IPS DF 6.9 (cell line): ENCODE results near the gene SMIM24.

ENCODE experiments used
- DNase-seq: peaks from one replicate; pipeline ENCODE4 v3.0.0-alpha.2; 2013; ENCODE audit warnings: low read depth, low spot score
- H3K27ac ChIP-seq: one replicate; pipeline ENCODE4 v1.5.1; 2013; ENCODE audit warnings: low read length, control low read depth
- H3K27me3 ChIP-seq: 2 replicates; pipeline ENCODE4 v1.6.1; 2013; ENCODE audit warnings: mild to moderate bottlenecking, low read length; ENCODE audit not compliant: control insufficient read depth, insufficient read depth
- H3K36me3 ChIP-seq: 2 replicates; pipeline ENCODE4 v1.6.1; 2013; ENCODE audit warnings: low read length; ENCODE audit not compliant: control insufficient read depth, insufficient read depth
- H3K4me1 ChIP-seq: 2 replicates; pipeline ENCODE4 v1.6.1; 2013; ENCODE audit warnings: low read length; ENCODE audit not compliant: control insufficient read depth, insufficient read depth
- H3K4me3 ChIP-seq: 2 replicates; pipeline ENCODE4 v1.5.1; 2013; ENCODE audit warnings: mild to moderate bottlenecking, low read length
- H3K9me3 ChIP-seq: 2 replicates; pipeline ENCODE4 v1.6.1; 2013; ENCODE audit warnings: low read length, inconsistent platforms; ENCODE audit not compliant: control insufficient read depth, insufficient read depth
- WGBS: extraction: QIAGEN DNeasy Blood & Tissue Kit; methylation state at CpG from one replicate; pipeline ENCODE4 v1.1.7; 2013; ENCODE audit warnings: mixed read lengths, missing lambda C conversion rate; ENCODE audit not compliant: insufficient read length, insufficient coverage; 5-methylcytosine and 5-hydroxymethylcytosine counted together

The SMIM24 gene

DNA sequence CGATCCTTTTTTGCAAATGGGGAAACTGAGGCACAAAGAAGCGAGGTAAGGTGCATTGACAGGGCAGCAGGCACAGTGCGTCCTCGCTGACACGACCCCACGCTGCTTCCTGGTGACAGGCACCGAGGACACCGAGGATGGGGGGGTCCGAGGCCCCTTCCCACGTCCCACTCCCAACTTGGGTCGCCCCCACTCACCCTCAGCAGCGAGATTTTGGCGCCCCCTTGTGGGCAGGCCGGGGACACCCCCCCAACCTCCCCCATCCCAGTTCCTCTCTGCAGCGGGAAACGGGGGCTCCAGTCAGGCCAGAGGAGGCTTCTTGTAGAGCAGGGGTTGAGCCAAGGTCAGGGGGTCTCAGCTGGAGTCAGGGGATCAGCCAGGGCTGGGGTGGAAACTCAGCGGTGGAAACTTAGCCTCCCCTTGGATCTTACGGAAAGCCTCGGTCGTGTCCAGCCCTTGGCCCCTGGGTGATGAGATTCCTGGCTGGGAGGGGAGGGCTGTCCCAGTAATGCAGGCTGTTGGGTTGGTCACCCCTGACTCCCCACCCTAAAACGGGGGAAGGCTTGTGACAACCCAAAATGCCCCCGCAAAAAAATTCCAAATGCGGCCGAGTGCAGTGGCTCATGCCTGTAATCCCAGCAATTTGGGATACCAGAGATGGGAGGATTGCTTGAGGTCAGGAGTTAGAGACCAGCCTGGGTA lies 8.2 kb downstream of the SMIM24 start:
- no peak for DNase-seq
- H3K4me3 ChIP-seq: no peak overlapping the region
- H3K9me3 ChIP-seq: no peaks in the 10 kb centered on the region
- H3K36me3 ChIP-seq: no peaks in the 10 kb centered on the region
- no peaks in the 10 kb centered on the region for H3K27me3 ChIP-seq
- no peaks in the 10 kb centered on the region for H3K4me1 ChIP-seq
- H3K27ac ChIP-seq: no peak overlapping the region
- no CpG with 5 or more reads among the region's 24 CpGs for WGBS

DNA sequence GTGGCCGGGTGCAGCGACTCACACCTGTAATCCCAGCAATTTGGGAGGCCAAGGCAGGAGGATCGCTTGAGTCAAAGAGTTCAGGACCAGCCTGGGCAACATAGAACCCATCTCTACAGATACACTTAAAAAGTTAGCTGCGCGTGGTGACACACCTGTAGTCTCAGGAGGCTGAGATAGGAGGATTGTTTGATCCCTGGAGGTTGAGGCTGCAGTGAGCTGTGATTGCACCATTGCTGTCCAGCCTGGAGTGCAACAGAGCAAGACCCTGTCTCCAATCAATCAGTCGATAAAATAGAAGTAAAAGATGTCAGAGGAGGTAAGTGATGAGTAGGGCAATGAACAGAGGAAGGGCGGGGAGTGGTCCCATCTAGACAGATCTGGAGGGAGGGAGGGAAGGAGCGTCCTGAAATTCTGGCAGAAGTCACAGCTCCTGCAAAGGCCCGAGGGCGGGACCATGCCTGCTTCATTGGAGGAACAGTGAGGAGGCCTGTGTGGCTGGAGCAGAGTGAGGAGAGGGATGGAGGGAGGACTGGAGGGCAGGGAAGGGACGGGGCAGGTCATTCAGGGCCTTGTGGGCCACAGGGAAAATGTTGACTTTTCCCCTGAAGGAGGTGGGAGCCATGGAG lies 9.7 kb downstream of the SMIM24 start:
- Histone ChIP-seq H3K9me3 (no peaks in the 10 kb centered on the region), H3K36me3 (no peaks in the 10 kb centered on the region)
- no CpG with 5 or more reads among the region's 11 CpGs for WGBS

DNA sequence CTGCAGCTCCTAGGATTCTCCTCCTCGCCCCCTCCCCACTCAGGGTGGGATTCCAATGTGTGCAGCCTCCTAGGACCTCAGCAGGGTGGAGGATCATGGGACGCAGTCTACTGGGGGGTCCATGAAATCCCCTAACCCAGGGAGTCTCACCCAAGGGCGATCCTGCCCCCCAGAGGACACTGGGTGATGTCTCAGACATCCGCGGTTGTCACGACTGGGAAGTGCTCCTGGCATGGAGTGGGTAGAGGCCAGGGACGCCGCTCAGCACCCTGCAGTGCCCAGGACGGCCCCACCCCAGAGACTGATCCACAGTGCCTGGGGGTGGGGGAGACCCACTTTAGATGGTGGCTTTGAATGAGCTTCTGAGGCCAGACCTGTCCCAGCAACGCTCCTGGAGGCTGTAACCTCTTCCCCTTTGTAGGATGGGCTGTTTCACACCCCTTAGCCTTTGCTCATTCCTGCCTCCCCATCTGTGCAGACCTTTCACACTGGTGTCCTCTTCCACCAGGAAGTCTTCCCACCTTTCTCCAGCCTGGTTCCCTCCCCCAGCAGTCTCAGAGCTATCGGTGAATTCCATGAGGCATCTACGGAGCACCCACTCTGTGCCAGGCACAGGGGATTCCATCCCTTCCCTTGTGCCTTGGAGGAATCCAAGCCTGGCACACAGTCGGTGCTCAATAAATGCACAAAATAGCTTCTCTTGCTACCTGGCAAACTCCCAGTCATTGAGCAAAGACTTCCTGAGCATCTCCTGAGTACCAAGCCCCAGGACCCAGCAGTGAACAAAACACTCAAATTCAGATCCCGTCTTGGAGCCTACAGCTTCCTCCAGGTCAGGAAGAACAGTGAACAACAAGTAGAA lies 10.5 kb downstream of the SMIM24 start:
- Histone ChIP-seq H3K4me1 (no peaks in the 10 kb centered on the region), H3K4me3 (no peak overlapping the region), H3K27me3 (no peaks in the 10 kb centered on the region), H3K27ac (no peak overlapping the region), H3K9me3 (no peaks in the 10 kb centered on the region), H3K36me3 (no peaks in the 10 kb centered on the region)
- no CpG with 5 or more reads among the region's 14 CpGs for WGBS
- no peak for DNase-seq

More for the DNA sequence above, 9.7 kb downstream of the SMIM24 start:
- Histone ChIP-seq H3K27ac (no peak overlapping the region), H3K27me3 (no peaks in the 10 kb centered on the region), H3K4me3 (no peak overlapping the region), H3K4me1 (no peaks in the 10 kb centered on the region)
- no peak for DNase-seq

DNA sequence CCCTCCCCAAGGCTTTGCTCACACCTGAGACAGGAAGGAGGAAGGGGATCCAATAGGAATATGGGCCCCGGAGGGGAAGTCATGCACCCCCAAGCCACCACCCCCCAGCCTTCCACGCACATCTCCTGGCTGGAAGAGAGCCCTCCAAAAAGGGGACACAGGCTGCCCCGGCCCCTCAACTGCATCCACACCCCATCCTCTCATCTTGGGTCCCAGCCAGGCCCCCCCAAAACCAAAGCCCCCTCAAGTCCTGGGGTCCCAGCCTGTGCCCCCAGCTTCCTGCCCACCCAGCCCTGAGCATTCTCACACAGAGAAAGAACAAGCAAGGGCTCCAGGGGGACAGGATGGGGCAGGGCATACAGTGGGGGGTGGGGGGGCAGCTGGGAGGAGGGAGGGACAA lies 12.1 kb downstream of the SMIM24 start:
- no peak overlapping the region for H3K27ac ChIP-seq
- H3K4me1 ChIP-seq: 0 out of 2 replicates have a peak, but pooled peaks cover 2% of the 10 kb centered on the region
- no peak overlapping the region for H3K4me3 ChIP-seq
- no CpG with 5 or more reads among the region's 3 CpGs for WGBS
- no peak for DNase-seq
- H3K36me3 ChIP-seq: no peaks in the 10 kb centered on the region
- H3K9me3 ChIP-seq: no peaks in the 10 kb centered on the region
- H3K27me3 ChIP-seq: peaks cover 9% of the 10 kb centered on the region; the same call in 1 of the 2 replicates

DNA sequence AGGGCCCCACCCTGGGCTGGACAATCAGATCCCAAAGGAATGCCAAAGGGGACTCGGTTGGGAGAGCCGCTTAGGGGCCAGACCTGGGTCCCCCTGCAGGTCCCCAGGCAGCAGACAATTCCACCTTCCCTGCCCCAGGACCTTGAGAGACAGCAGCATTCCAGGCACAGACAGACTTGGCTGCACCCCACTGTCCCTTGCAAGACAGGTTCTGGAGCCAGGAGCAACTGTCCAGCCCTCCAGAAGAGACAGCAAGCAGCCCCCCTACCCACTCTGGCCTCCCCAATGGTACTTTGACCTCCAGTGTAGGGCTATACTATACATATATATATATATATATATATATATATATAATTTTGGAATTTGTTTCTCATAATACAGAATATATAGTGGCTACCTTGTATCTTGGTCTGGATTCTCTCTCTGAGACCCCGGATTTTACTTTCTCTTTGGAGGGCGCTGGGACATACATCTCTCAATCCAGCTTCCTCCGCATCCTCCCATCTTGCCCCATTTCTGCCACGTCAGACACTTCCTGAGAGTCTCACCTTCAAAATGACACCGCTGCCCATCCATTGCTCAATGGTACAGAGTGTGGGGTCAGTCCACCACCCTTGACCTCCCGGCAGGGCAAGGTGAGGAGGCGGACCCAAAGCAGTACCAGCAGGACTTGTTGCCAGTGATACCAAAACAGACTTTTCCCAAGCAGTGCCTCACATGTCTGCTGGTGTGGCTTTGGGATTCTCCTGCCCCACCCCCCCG lies 12.7 kb downstream of the SMIM24 start:
- H3K36me3 ChIP-seq: no peaks in the 10 kb centered on the region
- DNase-seq: no peak
- H3K9me3 ChIP-seq: no peaks in the 10 kb centered on the region
- H3K4me3 ChIP-seq: no peak overlapping the region
- H3K27ac ChIP-seq: no peak overlapping the region
- H3K4me1 ChIP-seq: 0 out of 2 replicates have a peak, but pooled peaks cover 2% of the 10 kb centered on the region
- WGBS: no CpG with 5 or more reads among the region's 10 CpGs
- H3K27me3 ChIP-seq: peaks cover 15% of the 10 kb centered on the region

- Histone ChIP-seq H3K27ac (no peak overlapping the region), H3K4me1 (0 out of 2 replicates have a peak, but pooled peaks cover 2% of the 10 kb centered on the region), H3K9me3 (no peaks in the 10 kb centered on the region), H3K36me3 (no peaks in the 10 kb centered on the region), H3K27me3 (peaks cover 18% of the 10 kb centered on the region), H3K4me3 (no peak overlapping the region)
- WGBS: no CpG with 5 or more reads among the region's 9 CpGs
- no peak for DNase-seq
Observed at GRCh38 chr19:3466635-3467034, 13.7 kb downstream of the SMIM24 start.

DNA sequence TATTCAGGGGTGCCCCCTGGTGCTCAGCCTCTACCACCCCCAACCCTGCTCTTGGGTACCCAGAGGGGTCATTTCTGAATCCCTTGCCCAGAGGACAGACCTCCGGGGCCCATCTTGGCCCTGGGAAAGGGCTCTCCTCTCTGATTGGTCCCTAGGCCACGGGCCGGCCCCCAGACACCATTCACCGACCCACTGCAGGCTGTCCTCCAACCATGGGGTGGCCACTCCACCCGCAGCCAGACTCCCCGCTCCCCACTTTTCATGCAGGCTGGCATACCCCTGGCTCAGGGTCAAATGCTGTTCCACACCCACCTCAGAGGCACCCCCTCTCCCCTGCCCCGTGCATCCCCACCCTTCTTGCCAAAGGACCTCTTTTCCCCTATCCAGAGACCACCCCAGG lies 14.8 kb downstream of the SMIM24 start:
- Histone ChIP-seq H3K9me3 (no peaks in the 10 kb centered on the region), H3K36me3 (no peaks in the 10 kb centered on the region), H3K27ac (no peak overlapping the region), H3K27me3 (peaks cover 18% of the 10 kb centered on the region), H3K4me1 (0 out of 2 replicates have a peak, but pooled peaks cover 2% of the 10 kb centered on the region), H3K4me3 (no peak overlapping the region)
- WGBS: no CpG with 5 or more reads among the region's 7 CpGs
- no peak for DNase-seq

DNA sequence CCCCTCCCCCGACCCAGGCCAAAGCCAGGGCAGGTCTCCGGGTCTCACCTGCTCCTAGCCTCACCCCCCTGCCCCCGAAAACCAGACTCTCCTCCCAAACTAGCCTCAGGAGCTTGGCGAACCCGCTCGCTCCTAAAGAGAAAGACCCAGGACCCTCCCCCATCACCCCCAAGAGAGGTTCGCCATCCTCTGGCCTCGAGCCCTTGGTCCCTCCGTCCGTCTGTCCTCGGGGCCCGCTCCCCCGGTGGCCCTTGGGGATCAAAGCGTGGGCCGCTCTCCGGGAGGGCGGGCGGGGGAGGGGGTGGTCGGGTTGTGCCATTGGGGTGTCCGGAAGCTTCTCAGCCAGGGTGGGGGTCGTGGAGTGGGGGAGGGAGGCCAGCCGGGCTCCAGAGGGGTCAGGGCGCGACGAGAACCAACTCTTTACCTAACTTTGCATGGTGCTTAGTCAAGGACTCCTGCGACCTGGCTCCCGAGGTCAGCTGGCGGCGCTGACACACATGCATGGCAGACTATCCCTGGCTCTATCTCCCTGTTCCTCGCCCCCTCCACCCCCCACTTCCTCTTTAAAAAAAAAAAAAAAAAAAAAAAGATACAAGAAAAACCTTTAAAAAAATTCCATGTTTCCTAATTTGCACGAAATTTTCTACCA lies 15.6 kb downstream of the SMIM24 start:
- DNase-seq: no peak
- H3K27me3 ChIP-seq: peaks cover 18% of the 10 kb centered on the region
- H3K4me1 ChIP-seq: 0 out of 2 replicates have a peak, but pooled peaks cover 2% of the 10 kb centered on the region
- H3K27ac ChIP-seq: no peak overlapping the region
- H3K36me3 ChIP-seq: no peaks in the 10 kb centered on the region
- peak overlapping the region; percentile 1; the same call in 1 of the 2 replicates for H3K4me3 ChIP-seq
- no peaks in the 10 kb centered on the region for H3K9me3 ChIP-seq
- no CpG with 5 or more reads among the region's 31 CpGs for WGBS

DNA sequence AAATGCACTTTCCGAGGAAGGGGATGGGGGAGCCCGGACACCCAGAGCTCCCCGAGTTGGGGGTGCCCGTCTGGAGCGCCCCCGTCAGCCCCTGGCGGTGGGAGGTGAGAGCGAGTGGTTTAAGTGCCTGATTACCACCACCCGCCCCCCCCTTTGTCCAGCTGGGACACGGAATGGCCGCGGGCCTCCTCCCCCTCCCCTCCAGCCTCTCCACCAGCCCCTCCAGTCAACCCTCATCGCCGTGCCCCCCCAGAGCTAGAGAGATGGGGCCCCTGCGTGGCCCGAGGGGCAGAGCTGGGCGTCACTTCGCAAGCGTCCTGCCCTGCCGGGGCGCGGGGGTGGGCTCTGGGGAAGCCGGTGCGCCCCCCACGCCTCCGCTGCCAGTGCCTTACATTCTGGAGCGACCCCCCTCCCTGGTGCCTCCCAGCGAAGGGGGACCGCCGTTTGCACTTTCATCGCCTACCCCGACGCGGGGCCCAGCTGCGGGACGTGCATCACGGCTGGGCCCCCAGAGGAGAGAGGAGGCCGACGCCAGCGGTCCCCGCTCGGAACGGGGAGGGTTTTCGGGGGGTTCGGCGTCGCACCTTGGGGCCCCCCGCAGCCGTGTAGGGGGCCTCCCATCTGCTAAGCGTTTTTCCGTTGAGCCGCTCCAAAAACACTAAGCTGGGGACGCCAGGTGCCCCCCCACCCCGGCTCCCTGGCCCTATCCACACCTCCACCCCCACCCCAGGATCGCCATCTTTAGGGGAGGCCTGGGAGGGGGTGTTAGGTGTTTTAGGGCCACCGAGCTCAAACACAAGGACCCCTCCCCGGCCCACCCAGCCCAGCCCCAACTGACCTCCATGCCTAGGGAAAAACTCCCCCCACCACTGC lies 16.4 kb downstream of the SMIM24 start:
- no CpG with 5 or more reads among the region's 57 CpGs for WGBS
- no peak for DNase-seq
- no peak overlapping the region for H3K27ac ChIP-seq
- peaks cover 2% of the 10 kb centered on the region; the same call in 1 of the 2 replicates for H3K4me1 ChIP-seq
- H3K36me3 ChIP-seq: no peaks in the 10 kb centered on the region
- peaks cover 18% of the 10 kb centered on the region for H3K27me3 ChIP-seq
- H3K9me3 ChIP-seq: no peaks in the 10 kb centered on the region
- H3K4me3 ChIP-seq: peak overlapping the region; percentile 20; the same call in 1 of the 2 replicates
